WTC11 (cell line): ENCODE results near the gene CPA4.

ENCODE experiments used
- ATF3 ChIP-seq: sonication (generic); formaldehyde crosslinking; conservative IDR thresholded peaks from 2 replicates; pipeline ENCODE4 v1.8.1; 2022; ENCODE audit warnings: mild to moderate bottlenecking, missing genetic modification reagents
- CTCF ChIP-seq: fragments of 200-600 bp; IDR thresholded peaks from 2 replicates; pipeline ENCODE4 v1.8.0; 2022; ENCODE audit warnings: antibody characterized with exemption
- E2F1 ChIP-seq: sonication (generic); formaldehyde crosslinking; IDR thresholded peaks from 2 replicates; pipeline ENCODE4 v1.8.0; 2022; ENCODE audit warnings: mild to moderate bottlenecking, missing genetic modification reagents
- IRF1 ChIP-seq: sonication (generic); formaldehyde crosslinking; IDR thresholded peaks from 2 replicates; pipeline ENCODE4 v1.8.0; 2023; ENCODE audit warnings: missing genetic modification reagents
- MLX ChIP-seq: sonication (generic); formaldehyde crosslinking; IDR thresholded peaks from 2 replicates; pipeline ENCODE4 v1.8.1; 2023; ENCODE audit warnings: mild to moderate bottlenecking, missing genetic modification reagents, moderate library complexity
- MXD4 ChIP-seq: fragments of 250-450 bp; sonication (Bioruptor Pico); IDR thresholded peaks from 2 replicates; pipeline ENCODE4 v1.8.0; 2021; ENCODE audit warnings: mild to moderate bottlenecking, moderate library complexity, borderline replicate concordance
- RELA ChIP-seq: sonication (generic); formaldehyde crosslinking; IDR thresholded peaks from 2 replicates; pipeline ENCODE4 v1.8.1; 2022; ENCODE audit warnings: missing genetic modification reagents, mild to moderate bottlenecking, borderline replicate concordance
- SMAD3 ChIP-seq: sonication (generic); formaldehyde crosslinking; IDR thresholded peaks from 2 replicates; pipeline ENCODE4 v1.8.0; 2022; ENCODE audit warnings: missing genetic modification reagents, mild to moderate bottlenecking, borderline replicate concordance
- USF1 ChIP-seq: sonication (generic); formaldehyde crosslinking; IDR thresholded peaks from 2 replicates; pipeline ENCODE4 v1.8.0; 2022; ENCODE audit warnings: mild to moderate bottlenecking, missing genetic modification reagents
- ZMAT4 ChIP-seq: fragments of 250-450 bp; sonication (Bioruptor Pico); IDR thresholded peaks from 2 replicates; pipeline ENCODE4 v1.9.0; 2021; ENCODE audit warnings: mild to moderate bottlenecking
- TF ChIP-seq, protein P1 (sequence below): sonication (generic); formaldehyde crosslinking; IDR thresholded peaks from 2 replicates; pipeline ENCODE4 v1.8.0; 2022; ENCODE audit warnings: mild to moderate bottlenecking, missing genetic modification reagents
- TF ChIP-seq, protein P2 (sequence below): sonication (generic); formaldehyde crosslinking; IDR thresholded peaks from 2 replicates; pipeline ENCODE4 v1.8.0; 2023; ENCODE audit warnings: mild to moderate bottlenecking, missing genetic modification reagents

DNA sequence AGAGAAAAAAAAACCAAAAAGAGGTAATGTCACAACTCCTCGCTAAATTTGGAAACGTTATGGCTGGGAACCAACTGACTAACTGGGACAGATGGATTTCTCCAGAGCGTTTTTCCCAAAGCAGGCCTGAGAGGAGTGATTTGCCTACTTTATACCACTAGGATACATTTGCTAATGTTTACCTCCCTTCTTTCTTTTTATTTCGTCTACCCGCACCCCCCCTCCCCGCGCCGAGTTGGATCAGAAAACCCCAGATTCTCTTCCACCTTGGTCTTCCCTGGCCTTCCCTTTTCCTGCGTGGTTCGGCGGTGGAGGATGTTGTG is 19.1 kb upstream of the CPA4 start:
- TF ChIP-seq CTCF (no peak), USF1 (CRISPR knock-in tag) (no peak), RELA (CRISPR knock-in tag) (no peak), MLX (CRISPR knock-in tag) (no peak), ATF3 (no peak), SMAD3 (CRISPR knock-in tag) (no peak), IRF1 (no peak), MXD4 (no peak), E2F1 (no peak), ZMAT4 (CRISPR knock-in tag) (no peak)
- TF ChIP-seq, protein P1, sequence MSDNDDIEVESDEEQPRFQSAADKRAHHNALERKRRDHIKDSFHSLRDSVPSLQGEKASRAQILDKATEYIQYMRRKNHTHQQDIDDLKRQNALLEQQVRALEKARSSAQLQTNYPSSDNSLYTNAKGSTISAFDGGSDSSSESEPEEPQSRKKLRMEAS (CRISPR knock-in tag): no peak
- TF ChIP-seq, protein P2, sequence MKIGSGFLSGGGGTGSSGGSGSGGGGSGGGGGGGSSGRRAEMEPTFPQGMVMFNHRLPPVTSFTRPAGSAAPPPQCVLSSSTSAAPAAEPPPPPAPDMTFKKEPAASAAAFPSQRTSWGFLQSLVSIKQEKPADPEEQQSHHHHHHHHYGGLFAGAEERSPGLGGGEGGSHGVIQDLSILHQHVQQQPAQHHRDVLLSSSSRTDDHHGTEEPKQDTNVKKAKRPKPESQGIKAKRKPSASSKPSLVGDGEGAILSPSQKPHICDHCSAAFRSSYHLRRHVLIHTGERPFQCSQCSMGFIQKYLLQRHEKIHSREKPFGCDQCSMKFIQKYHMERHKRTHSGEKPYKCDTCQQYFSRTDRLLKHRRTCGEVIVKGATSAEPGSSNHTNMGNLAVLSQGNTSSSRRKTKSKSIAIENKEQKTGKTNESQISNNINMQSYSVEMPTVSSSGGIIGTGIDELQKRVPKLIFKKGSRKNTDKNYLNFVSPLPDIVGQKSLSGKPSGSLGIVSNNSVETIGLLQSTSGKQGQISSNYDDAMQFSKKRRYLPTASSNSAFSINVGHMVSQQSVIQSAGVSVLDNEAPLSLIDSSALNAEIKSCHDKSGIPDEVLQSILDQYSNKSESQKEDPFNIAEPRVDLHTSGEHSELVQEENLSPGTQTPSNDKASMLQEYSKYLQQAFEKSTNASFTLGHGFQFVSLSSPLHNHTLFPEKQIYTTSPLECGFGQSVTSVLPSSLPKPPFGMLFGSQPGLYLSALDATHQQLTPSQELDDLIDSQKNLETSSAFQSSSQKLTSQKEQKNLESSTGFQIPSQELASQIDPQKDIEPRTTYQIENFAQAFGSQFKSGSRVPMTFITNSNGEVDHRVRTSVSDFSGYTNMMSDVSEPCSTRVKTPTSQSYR: no peak
